Common myeloid progenitor, CD34-positive (primary cell): Measurements from ENCODE around the gene CPA4.

Experiments
- CTCF ChIA-PET: fragments of 350-600 bp; sonication (Branson Sonifier 250); formaldehyde crosslinking; loops from one replicate; lab custom pipeline; 2021; ENCODE audit warnings: antibody characterized with exemption; lab: Charles Lee
- POLR2A ChIA-PET: fragments of 350-600 bp; sonication (Branson Sonifier 250); formaldehyde crosslinking; loops from one replicate; lab custom pipeline; 2021; ENCODE audit warnings: antibody characterized with exemption; lab: Charles Lee
- DNase-seq, 3 donors: peaks; one replicate each; pipeline versions ENCODE4 v3.0.0 to v3.0.0-alpha.2; 2013
- H3K27ac ChIP-seq, 2 experiments: 1 replicate in 1 of 2; 2 replicates in 1 of 2; pipeline ENCODE4 v1.7.0; 2013; ENCODE audit warnings: inconsistent platforms in 2 of 2, low read length in 2 of 2, mild to moderate bottlenecking in 2 of 2, low read depth in 1 of 2, moderate library complexity in 1 of 2; ENCODE audit not compliant: severe bottlenecking in 2 of 2, insufficient read depth in 1 of 2, poor library complexity in 1 of 2
- H3K27me3 ChIP-seq, 5 experiments: replicated peaks in 2 of 5; 1 replicate in 3 of 5; 2 replicates in 2 of 5; pipeline versions ENCODE4 v1.6.1 to v1.7.0; 2013; ENCODE audit warnings: low read length in 4 of 5, mild to moderate bottlenecking in 2 of 5, moderate library complexity in 2 of 5, inconsistent platforms in 1 of 5; ENCODE audit not compliant: insufficient read depth in 5 of 5, control insufficient read depth in 4 of 5
- H3K36me3 ChIP-seq, 4 experiments: 1 replicate in 2 of 4; 2 replicates in 2 of 4; pipeline versions ENCODE4 v1.6.1 to v1.7.0; 2013; ENCODE audit warnings: low read length in 3 of 4, control low read depth in 1 of 4, mild to moderate bottlenecking in 1 of 4; ENCODE audit not compliant: control insufficient read depth in 4 of 4, insufficient read depth in 4 of 4
- H3K4me1 ChIP-seq, 4 experiments: 1 replicate in 3 of 4; 2 replicates in 1 of 4; pipeline versions ENCODE4 v1.6.1 to v1.7.1; 2013; ENCODE audit warnings: low read length in 3 of 4, mild to moderate bottlenecking in 3 of 4, control low read depth in 1 of 4, inconsistent platforms in 1 of 4, moderate library complexity in 1 of 4; ENCODE audit not compliant: control insufficient read depth in 4 of 4, insufficient read depth in 4 of 4; ENCODE audit errors: control extremely low read depth in 1 of 4
- H3K4me3 ChIP-seq, 7 experiments: 1 replicate in 4 of 7; 2 replicates in 3 of 7; pipeline versions ENCODE4 v1.5.1 to v1.7.0; 2013; ENCODE audit warnings: mild to moderate bottlenecking in 7 of 7, low read length in 6 of 7, moderate library complexity in 6 of 7, inconsistent platforms in 2 of 7, low read depth in 2 of 7, control low read depth in 1 of 7; ENCODE audit not compliant: insufficient read depth in 4 of 7, control insufficient read depth in 1 of 7; ENCODE audit errors: extremely low read depth in 1 of 7
- H3K9me3 ChIP-seq, 5 experiments: 1 replicate in 4 of 5; 2 replicates in 1 of 5; pipeline versions ENCODE4 v1.6.1 to v1.7.1; 2013; ENCODE audit warnings: low read length in 4 of 5, mild to moderate bottlenecking in 2 of 5, inconsistent platforms in 1 of 5, low read depth in 1 of 5, moderate library complexity in 1 of 5; ENCODE audit not compliant: control insufficient read depth in 4 of 5, insufficient read depth in 2 of 5; ENCODE audit errors: control extremely low read depth in 1 of 5
- WGBS: methylation state at CpG from one replicate; pipeline ENCODE4 v1.1.5; 2013; ENCODE audit not compliant: insufficient coverage; 5-methylcytosine and 5-hydroxymethylcytosine counted together

CPA4 gene

DNA sequence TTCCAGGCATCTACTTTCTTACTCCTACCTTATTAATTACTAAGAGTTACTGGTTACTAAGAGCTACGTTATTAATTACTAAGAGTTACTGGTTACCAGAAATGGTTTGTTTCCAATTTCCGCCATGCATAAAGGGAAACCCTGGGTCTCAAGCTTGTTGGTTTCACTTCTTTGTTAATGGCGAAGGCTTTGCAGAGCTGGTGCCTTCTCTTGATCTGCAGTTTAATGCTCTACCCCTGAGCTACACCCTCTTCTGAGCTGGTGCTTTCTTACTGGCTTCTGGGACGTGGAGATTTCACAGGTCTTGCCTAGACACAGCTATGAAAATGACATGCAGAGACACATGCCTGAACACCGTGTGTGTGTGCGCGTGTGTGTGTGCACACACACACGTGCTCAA, 560 bp downstream of the CPA4 start:
- ChIA-PET POLR2A (no interaction called here), CTCF (interaction anchor here (1.6 kb wide), 1 partner anchor 8 kb away, joined by 4 read pairs; no protein-coding TSS in a partner anchor)
- peaks cover 0 to 1% (median 0%) of the 10 kb centered on the region in 5 experiments for H3K9me3 ChIP-seq
- DNase-seq = no peak
- H3K4me1 ChIP-seq = no peaks in the 10 kb centered on the region
- no peak overlapping the region for H3K4me3 ChIP-seq
- no peaks in the 10 kb centered on the region for H3K27me3 ChIP-seq
- 97% methylated on average over 5 of the region's 8 CpGs for WGBS
- no peak overlapping the region for H3K27ac ChIP-seq
- H3K36me3 ChIP-seq = no peaks in the 10 kb centered on the region

DNA sequence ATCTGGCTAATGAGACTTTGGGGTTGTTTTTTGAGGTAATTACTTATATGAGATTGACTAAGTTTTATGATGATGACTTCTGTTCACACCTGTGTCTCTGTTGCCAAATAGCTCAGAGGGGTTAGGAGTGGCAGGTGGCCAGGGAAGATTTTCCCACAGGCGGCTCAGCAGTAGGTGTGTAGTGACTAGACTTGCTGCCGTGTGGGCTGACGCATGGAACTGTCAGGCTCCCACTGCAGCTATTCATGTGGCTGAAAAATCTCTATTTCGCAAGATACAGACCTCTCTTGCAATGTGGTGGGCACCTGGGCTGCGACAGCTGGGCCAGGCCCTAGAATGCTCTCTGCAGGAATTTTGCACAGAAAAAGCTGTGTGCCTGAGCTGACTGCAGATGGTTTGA, 1.4 kb downstream of the CPA4 start:
- peaks cover 0 to 1% (median 0%) of the 10 kb centered on the region in 5 experiments for H3K9me3 ChIP-seq
- CTCF ChIA-PET = interaction anchor here (1.0 kb wide), 1 partner anchor 222 kb away, joined by 3 read pairs; no protein-coding TSS in a partner anchor
- H3K36me3 ChIP-seq = no peaks in the 10 kb centered on the region
- H3K27ac ChIP-seq = no peak overlapping the region
- POLR2A ChIA-PET = no interaction called here
- no peak for DNase-seq
- H3K4me3 ChIP-seq = no peak overlapping the region
- H3K27me3 ChIP-seq = no peaks in the 10 kb centered on the region
- H3K4me1 ChIP-seq = no peaks in the 10 kb centered on the region
- WGBS = 97% methylated on average over 5 of the region's 5 CpGs

DNA sequence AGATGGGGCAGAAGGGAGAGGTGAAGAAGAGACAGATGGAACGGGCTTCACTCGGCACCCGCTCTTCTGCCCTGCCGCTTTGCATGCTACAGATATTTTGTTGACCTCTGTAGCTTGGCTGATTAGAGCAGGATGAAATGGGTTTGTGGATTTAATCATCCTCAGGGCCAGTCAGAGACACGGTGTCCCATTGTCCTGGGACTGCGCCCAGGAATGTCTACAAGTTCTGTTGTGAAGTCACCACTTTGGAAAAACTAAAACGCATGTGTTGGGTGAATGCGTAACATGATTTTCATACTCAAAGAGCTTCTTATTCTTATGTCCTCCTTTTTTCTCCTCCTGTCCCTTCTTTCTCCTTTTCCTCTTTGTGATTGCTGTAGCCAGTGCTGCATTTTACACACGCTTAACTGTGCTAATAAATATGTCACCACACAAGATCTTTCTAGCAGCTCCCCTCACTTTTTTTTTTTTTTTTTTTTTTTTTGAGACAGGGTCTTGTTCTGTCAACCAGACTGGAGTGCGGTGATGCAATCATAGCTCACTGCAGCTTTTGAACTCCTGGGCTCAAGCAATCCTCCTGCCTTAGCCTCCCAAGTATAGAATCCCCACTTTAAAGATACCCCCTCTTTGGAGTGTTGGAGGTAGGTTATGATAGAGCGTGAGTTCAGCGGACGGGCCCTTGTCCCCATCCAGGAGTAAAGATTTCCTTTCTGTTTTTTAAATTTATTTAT, 3.4 kb downstream of the CPA4 start:
- Histone ChIP-seq H3K27ac (no peak overlapping the region), H3K27me3 (no peaks in the 10 kb centered on the region), H3K4me1 (no peaks in the 10 kb centered on the region), H3K9me3 (no peaks in the 10 kb centered on the region), H3K36me3 (no peaks in the 10 kb centered on the region), H3K4me3 (no peak overlapping the region)
- ChIA-PET POLR2A (no interaction called here), CTCF (interaction anchor here (0.6 to 1.4 kb wide), 2 partner anchors 10 to 21 kb away, joined by 3 read pairs; no protein-coding TSS in a partner anchor)
- no peak for DNase-seq
- WGBS = 96% methylated on average over 5 of the region's 13 CpGs

DNA sequence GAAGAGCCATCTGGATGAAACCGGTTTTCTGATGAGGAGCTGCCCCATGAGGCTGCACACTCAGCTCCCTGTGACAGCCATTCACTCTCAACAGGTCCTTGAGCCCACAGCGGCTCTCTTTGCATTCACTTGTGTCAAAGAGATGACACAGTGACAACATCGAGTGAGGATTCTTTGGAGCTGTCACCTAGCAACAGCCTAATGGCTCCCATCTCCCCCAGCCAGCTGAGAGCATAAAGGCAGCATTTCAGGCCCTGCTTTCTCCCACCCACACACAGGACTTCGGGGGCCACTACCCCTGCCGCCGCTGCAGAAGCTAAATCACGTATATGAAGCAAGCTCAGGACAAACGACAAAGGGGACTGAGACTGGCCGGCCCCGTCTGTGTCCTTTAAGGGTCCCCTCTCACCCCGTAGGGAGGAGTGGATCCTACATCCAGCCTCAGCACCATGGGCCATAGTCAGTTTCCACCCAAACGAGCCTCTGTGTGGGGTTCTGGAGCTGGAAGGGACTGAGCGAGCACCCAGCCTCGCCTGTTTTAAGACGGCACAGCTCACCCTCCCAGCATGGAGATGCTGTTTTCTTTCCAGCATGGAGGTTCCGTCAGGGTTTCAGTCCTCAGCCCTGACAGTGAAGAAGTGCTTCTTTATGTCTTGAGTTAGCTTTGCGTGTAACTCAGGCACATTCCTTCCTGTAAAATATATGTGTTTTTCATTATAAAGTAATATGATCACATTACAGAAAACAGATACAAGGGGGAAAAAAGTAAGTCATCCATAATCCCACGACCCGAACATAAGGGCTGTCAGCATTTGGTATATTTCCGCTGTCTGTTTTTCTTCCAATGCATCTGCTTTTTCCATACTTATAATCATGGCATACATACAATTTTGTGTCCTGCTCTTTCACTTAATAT, 4.9 kb downstream of the CPA4 start:
- 97% methylated on average over 17 of the region's 20 CpGs for WGBS
- Histone ChIP-seq H3K27me3 (no peaks in the 10 kb centered on the region), H3K9me3 (no peaks in the 10 kb centered on the region), H3K4me1 (peaks cover 0 to 4% (median 2%) of the 10 kb centered on the region in 4 experiments), H3K27ac (no peak overlapping the region), H3K36me3 (no peaks in the 10 kb centered on the region), H3K4me3 (no peak overlapping the region)
- no peak for DNase-seq
- ChIA-PET POLR2A (no interaction called here), CTCF (no interaction called here)

DNA sequence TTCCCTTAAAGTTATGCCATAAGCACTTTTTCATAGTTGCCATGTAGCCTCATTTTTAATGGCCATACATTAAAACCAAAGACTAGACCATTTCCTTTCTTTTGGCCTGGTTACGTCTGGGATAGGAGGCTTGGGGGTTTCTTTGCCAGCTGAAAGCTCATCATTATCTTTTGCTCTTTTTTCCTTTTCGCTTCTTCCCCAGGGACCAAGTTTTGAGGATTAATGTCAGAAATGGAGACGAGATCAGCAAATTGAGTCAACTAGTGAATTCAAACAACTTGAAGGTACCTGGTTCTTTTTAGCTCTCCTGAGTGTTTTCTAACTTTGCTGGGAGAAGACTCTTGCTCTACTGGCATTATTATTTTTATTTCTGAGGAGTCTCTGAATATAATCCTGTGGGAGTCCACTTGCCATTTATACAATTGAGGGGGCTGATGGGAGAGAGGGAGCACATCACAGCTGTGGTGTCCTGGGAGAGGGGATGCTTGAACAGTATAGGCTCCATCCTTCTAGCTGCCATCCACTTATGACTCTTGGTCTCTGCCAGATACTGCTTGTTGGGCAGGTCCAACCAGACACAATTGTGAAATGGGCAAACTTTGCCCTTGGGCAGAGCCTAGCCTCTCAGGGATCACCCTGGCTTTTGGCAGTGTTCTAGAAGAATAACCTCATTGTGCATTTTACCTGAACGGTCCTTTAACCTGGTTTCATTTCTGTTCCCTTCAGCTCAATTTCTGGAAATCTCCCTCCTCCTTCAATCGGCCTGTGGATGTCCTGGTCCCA, 5.8 kb downstream of the CPA4 start:
- Histone ChIP-seq H3K27ac (no peak overlapping the region), H3K36me3 (no peaks in the 10 kb centered on the region), H3K4me3 (no peak overlapping the region), H3K9me3 (no peaks in the 10 kb centered on the region), H3K27me3 (no peaks in the 10 kb centered on the region), H3K4me1 (peaks cover 0 to 12% (median 4%) of the 10 kb centered on the region in 4 experiments)
- no peak for DNase-seq
- CTCF ChIA-PET = no interaction called here
- WGBS = 98% methylated on average over 4 of the region's 5 CpGs
- POLR2A ChIA-PET = no interaction called here

- Histone ChIP-seq H3K27ac (no peak overlapping the region), H3K4me3 (no peak overlapping the region), H3K36me3 (no peaks in the 10 kb centered on the region), H3K4me1 (peaks cover 0 to 12% (median 4%) of the 10 kb centered on the region in 4 experiments), H3K27me3 (no peaks in the 10 kb centered on the region), H3K9me3 (no peaks in the 10 kb centered on the region)
- ChIA-PET POLR2A (no interaction called here), CTCF (no interaction called here)
- WGBS = 97% methylated on average over 6 of the region's 7 CpGs
- DNase-seq = no peak
These were observed 6.9 kb downstream of the CPA4 start for GRCh38 chr7:130299866-130300265.
